Fibroblast of lung (primary cell): ENCODE data around the gene NOL4L.

Source experiments
- EZH2 ChIP-seq: IDR thresholded peaks from 2 replicates; pipeline ENCODE4 v1.5.1; 2012; ENCODE audit warnings: low read length, control low read depth, mild to moderate bottlenecking; ENCODE audit errors: missing control alignments
- TF ChIP-seq, protein P1 (sequence below), 2 donors: IDR thresholded peaks in 1 of 2; conservative IDR thresholded peaks in 1 of 2; 1 replicate in 1 of 2; 2 replicates in 1 of 2; pipeline ENCODE4 v1.5.1; 2011 to 2012; ENCODE audit warnings: low read length in 2 of 2, control low read depth in 1 of 2, inconsistent platforms in 1 of 2, low read depth in 1 of 2, mild to moderate bottlenecking in 1 of 2

DNA sequence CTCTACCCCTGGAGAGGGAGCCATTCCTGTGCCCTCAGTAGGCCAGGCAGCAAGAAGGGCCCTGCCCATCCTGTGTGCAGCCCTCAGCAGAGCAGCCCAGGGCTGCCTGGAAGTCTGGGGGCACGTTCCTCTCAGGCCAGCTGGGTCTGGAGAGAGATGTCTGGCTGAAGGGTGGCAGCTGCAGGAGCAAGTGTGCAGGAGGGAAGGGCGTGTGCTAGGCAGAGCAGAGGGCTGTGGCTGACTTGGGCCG lies 62.7 kb downstream of the NOL4L start:
- TF ChIP-seq EZH2, result no peak
- TF ChIP-seq, protein P1, sequence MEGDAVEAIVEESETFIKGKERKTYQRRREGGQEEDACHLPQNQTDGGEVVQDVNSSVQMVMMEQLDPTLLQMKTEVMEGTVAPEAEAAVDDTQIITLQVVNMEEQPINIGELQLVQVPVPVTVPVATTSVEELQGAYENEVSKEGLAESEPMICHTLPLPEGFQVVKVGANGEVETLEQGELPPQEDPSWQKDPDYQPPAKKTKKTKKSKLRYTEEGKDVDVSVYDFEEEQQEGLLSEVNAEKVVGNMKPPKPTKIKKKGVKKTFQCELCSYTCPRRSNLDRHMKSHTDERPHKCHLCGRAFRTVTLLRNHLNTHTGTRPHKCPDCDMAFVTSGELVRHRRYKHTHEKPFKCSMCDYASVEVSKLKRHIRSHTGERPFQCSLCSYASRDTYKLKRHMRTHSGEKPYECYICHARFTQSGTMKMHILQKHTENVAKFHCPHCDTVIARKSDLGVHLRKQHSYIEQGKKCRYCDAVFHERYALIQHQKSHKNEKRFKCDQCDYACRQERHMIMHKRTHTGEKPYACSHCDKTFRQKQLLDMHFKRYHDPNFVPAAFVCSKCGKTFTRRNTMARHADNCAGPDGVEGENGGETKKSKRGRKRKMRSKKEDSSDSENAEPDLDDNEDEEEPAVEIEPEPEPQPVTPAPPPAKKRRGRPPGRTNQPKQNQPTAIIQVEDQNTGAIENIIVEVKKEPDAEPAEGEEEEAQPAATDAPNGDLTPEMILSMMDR (conservative IDR thresholded peaks at IDR 0.05 in 1 of 2, IDR thresholded peaks at IDR 0.05 in 1 of 2; ENCODE audit: low read depth in 1 of 2, low read length in 2 of 2), result no peak
